SIG-M5 treated with dmso at 0.1 percent for 504 hours (cell line): Measurements from ENCODE around the gene IRF2BP2.

Experiments used
- DNase-seq: peaks from one replicate; lab custom pipeline; 2025; ENCODE audit not compliant: unreplicated experiment; lab: John Stamatoyannopoulos, UW

Gene IRF2BP2

GRCh38 chr1:234614081-234614489, 4.1 kb upstream of the IRF2BP2 start:
- DNase-seq = no peak

DNA sequence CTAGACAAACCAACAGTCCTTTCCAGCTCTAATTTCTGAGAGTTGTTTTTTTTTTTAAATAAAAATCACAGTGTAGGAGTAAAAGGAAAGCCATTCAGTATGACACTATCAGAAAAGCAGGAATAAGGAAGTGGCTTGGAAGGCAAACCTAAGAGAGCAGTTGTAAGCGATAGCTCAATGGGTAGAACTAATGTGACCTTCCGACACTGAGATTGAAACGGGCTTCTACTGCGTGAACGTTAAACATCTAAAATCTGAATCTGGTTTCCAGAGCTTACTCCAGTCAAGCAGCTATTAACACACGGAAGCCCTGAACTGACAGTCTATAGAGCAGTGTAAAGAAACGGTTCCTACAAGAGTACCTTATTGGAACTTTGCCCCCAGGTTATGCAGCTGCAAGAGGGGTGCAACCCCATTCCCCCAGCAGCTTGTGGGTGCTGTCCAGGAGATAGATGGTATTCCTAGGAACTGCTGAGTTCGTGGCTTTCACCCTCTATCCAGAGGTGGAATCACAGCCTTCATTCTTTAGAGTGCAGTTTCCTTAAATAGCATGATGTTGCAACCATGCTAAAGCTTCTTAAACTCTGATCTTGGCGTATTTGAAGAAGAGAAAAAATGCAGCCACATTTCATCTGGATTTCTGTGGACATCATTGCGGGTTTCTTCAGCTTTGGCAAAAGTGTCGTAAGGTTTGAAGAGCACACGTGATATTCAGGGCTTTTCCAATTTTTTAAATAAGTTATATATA, 3.3 kb upstream of the IRF2BP2 start:
- peak; percentile 96 for DNase-seq

GRCh38 chr1:234612352-234613127, 2.6 kb upstream of the IRF2BP2 start:
- peak; percentile 100 for DNase-seq

- DNase-seq = no peak
Observed at GRCh38 chr1:234611847-234612351, 1.9 kb upstream of the IRF2BP2 start.

- peak; percentile 93 for DNase-seq
Observed at GRCh38 chr1:234611225-234611846, 1.4 kb upstream of the IRF2BP2 start.

DNA sequence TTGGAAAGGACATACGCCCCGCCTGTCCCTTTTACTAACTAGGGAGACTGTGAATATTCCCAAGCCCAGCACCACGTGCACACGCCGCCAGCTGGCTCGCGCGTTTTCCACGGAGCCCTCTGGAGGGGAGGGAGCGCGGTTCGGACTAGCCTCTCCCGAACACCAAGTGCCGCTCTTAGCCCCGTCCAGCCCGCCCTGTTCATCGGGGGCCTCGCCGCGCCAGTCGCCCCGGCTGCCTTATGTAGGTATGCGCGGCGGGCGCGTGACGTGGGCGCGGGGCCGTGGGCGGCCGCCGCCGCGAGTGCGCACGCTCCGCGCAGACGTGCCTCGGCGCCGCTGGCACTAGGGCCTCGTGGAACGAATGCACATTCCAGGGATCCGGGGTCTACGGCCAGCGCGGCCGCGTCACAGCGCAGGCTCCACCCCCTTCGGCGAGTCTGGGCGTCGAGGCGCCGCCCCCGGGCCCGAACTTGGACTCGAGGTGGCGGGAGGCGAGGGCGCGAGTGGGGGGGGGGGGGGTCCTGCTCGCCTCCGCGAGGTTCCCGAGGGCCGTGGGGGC, 767 bp upstream of the IRF2BP2 start:
- peak; percentile 97 for DNase-seq

- no peak for DNase-seq
Observed at GRCh38 chr1:234609691-234610042, 311 bp downstream of the IRF2BP2 start.

DNA sequence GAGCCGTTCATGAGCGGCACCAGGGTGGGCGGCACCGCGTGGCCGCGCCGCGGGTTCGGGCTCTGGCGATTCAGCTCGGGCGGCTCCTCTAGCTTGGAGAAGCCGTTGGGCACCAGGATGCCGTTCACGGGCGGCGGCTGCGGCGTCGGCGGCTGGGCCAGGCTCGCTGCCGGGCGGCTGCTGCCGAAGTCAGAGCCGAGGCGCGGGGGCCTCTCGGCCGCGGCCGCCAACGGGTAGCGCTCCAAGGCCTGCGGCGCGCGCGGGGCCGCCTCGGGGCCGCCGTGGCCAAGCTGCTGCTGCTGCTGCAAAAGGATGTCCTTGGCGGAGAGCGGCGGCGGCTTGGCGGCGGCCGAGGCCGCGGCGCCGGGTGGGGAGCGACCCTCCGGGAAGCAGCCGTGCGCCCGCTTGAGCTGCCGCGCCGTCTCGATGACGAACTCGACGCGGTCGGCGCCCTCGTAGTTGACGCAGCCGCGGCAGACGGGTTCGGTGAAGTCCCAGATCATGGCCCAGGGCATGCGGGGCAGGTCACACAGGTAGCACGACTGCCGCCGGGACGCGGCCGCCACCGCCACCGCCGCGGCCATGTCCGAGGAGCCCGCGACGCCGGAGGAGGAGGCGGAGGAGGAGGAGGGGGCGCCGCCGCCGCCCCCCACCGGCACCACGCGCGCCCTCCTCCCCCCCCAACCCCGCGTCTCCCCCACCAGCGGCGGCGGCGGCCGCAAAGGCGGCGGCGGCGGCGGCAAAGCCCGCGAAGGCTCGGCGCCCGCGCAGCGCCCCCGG, 877 bp downstream of the IRF2BP2 start:
- DNase-seq = peak; percentile 65

DNA sequence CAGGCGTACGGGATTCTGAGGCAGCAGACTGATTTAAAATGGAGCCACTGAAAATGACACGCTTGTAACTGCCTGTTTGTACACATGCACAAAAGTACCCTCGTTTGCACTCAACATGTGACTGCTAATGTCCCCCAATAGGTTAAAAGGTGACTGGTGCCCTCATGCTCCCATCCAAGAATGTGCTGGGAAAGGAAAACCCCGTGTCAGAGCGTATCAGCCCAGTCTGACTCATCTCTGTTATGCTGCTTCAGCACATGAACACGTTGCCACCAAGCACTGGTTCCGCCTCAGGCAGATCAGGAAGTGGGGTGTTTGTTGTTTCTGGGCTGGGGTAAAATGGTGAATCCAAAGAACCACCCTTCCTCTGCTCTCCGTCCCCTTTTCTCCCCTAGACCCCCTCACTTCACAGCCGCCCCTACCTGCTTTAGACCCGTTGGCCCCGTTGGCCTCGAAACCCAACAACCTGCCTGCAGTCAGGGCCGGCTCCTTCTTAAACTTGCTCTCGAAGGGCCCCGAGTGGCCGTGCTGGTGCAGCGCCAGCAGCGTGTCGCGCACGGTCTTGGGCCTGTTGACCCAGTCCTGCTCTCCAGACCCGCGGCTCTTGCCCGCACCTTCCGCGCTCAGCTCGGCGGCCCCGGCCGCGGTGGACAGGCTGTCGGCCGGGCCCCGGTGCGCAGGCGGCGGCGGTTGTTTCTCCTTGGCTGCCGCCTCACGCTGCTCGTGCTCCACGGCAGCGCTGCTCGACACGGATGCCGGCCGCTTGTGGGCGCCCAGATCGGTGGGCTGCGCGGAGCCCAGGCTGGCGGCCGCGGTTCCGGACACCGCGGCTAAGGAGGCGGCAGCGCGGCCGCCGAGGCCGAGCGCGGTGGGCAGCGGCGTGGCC, 1.7 kb downstream of the IRF2BP2 start:
- peak; percentile 99 for DNase-seq

GRCh38 chr1:234607109-234608024, 2.6 kb downstream of the IRF2BP2 start:
- peak; percentile 79 for DNase-seq

GRCh38 chr1:234606784-234607108, 3.2 kb downstream of the IRF2BP2 start:
- no peak for DNase-seq

DNA sequence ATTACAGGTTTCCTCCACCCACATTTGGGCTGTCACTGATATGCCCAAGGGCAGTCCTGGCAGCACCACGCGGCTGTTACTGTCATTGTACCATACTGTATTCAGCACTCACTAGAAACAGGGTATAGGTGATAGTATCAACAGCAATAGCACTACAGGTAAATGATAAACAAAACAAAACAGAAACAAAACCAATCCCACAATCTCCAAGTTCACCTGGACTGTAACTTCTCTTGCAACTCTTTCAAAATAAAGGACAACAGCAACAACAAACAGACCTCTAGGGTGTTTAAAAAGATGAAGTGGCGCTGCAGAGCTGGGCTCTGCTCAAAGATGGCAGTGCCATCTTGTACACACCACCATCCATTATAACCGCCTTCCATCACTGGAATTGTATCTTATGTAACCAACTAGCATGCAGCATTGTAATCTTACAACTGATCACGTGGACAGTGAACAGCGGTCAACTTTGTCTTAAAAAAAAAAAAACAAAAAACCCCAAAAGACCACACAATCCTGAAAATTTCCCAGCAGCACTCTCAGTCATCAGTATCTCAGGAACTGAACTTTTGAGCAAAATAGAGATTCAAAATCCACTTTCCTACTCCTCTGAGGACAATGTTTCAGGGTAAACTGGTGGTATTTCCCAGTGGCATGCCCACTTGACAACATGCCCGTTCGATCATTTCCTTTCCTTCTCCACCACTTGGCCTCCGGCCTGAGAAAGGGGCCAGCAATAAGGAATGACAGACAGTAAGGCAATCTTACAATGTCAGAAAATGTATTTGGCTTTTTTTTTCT, 3.8 kb downstream of the IRF2BP2 start:
- DNase-seq = peak; percentile 88

GRCh38 chr1:234605399-234605982, 4.5 kb downstream of the IRF2BP2 start:
- DNase-seq = no peak

DNA sequence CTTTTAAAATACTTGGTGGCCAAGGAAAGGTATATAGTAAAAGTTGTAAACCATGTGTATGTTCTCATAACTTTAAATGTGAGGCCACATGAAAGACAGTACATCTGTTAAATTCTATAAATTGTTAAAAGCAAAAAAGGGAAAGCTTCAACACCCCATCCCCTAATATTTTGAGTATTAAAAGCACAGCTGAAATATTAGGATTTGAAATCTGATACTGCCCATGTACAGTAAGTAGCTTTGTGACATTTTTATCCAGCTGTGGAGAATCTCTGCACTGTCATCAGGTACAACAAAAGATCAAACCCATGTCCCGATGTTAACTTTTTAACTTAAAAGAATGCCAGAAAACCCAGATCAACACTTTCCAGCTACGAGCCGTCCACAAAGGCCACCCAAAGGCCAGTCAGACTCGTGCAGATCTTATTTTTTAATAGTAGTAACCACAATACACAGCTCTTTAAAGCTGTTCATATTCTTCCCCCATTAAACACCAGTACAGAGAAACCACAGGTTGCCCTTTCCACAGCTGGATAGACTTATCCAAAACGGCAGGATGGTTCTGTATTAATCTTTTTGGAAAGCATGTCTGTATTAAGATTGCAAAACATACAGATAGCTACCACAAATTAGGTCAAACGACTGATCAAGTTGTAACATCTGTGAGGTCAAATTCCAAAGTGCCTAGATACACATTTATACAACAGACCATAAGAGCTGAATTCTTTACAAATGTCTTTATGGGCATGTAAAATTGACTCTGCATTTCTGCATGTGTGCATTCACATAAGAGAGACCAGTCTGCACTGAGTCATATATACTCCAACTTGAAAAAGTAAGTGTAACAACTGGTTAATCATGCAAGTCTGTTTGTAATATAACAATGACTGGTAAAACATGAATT, 5.2 kb downstream of the IRF2BP2 start:
- DNase-seq = peak; percentile 71

DNA sequence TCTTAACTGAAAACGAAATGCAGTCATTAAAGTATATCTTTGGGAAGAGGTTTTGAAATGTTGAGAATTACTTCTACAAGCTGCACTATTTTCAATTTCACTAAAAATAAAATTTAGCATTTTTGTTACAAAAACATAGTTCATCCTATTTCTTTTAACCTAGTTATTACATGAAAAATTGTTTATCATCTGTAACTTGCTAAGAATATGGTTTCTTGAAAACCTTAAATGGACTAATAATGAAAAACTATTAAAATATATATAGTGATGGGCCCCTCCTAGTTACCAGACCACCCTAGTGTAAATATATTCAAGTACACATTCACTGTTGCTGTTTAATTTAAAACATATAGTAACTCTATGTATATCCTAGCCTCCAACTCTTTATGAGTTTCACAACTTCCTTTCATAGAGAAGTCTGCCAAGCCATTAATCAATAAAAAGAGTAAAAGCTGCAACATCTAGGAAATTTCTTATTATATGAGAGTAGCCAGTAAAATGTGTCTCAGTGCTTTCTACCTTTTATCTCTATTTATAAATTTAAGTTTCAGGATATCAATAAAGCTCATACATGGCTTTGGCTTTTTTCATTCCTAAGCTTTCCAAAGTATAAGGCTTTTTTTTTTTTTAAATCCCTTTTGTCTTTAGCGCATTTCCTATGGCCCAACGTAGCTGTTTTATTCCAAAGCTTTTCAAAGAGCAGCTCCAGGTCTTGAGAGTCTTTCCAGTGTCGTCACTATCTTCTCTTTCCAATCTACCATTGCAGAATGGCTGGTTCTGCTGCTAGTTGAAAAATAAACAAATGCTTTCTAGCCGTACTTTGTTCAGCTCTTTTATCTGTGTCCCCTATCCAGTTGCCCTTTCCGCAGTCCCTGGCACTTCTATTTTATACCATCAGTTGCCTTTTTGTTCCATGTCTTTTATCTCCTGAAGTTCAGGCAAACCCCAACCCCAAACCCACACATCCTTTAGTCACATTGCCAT, 6.5 kb downstream of the IRF2BP2 start:
- peak; percentile 78 for DNase-seq
